Vagina (tissue), 2 donors: ENCODE data around the gene RAB11FIP4.

Experiments
- CTCF ChIP-seq, 3 experiments: fragments of 450-650 bp in 2 of 3; fragments of 200-600 bp in 1 of 3; sonication (generic) in 1 of 3; IDR thresholded peaks; one replicate each; pipeline ENCODE4 v1.5.1; 2017 to 2019; ENCODE audit warnings: antibody characterized with exemption in 3 of 3, mild to moderate bottlenecking in 2 of 3, moderate library complexity in 2 of 3
- POLR2A ChIP-seq, 2 donors: fragments of 450-650 bp; IDR thresholded peaks; one replicate each; pipeline ENCODE4 v1.6.1; 2017; ENCODE audit warnings: antibody characterized with exemption in 2 of 2, mild to moderate bottlenecking in 2 of 2, moderate library complexity in 2 of 2
- POLR2AphosphoS5 ChIP-seq, 2 donors: sonication (generic); formaldehyde crosslinking; IDR thresholded peaks; one replicate each; pipeline ENCODE4 v1.9.0; 2017; ENCODE audit warnings: antibody characterized with exemption in 2 of 2, mild to moderate bottlenecking in 2 of 2, low read depth in 1 of 2; ENCODE audit not compliant: insufficient read depth in 1 of 2

GRCh38 chr17:31558748-31559583, 167.5 kb downstream of the RAB11FIP4 start:
- TF ChIP-seq CTCF (IDR thresholded peaks at IDR 0.05): peak; percentile 53 to 99 (median 67)
- peak in 1 of 2 donors; percentile 61 for TF ChIP-seq POLR2AphosphoS5 (IDR thresholded peaks at IDR 0.05; ENCODE audit: insufficient read depth in 1 of 2, low read depth in 1 of 2)
- peak in 1 of 2 donors; percentile 67 for TF ChIP-seq POLR2A (IDR thresholded peaks at IDR 0.05)
